ENCODE measurements around the gene SLC6A19. TPM values are rescaled to one million over a fixed set of nuclear protein-coding genes. Genes with fewer than 3 reads are reported as not detected.

SLC6A19 gene
- total RNA-seq, 1 donor from 2014 or later = not detected

- DNase-seq (ENCODE audit: low read depth, low spot score) = no peak
Observed at GRCh38 chr5:1165864-1166263, 35.5 kb upstream of the SLC6A19 start.

- no peak for DNase-seq (ENCODE audit: low read depth, low spot score)
Observed at GRCh38 chr5:1166370-1166769, 35.0 kb upstream of the SLC6A19 start.

DNA sequence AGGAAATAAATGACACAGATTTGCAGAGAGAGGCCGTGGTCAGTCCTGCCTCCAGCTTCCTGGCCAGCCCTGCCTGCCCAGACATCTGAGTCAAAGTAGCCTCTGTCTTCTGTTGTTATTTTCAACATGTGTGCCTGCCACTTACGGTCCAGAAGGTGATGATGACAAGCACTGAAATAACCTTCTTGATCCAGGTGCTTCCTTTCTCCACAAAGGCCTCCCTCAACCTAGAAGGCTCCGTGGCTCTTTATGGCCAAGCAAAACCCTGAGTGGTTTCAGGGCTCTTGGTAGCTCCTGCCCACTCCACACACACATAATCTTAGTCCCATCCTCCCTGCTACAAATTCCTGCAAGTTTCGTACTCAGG lies 34.1 kb upstream of the SLC6A19 start:
- DNase-seq (ENCODE audit: low read depth, low spot score) = no peak

- DNase-seq (ENCODE audit: low read depth, low spot score) = no peak
Observed at GRCh38 chr5:1167728-1168709, 33.4 kb upstream of the SLC6A19 start.

DNA sequence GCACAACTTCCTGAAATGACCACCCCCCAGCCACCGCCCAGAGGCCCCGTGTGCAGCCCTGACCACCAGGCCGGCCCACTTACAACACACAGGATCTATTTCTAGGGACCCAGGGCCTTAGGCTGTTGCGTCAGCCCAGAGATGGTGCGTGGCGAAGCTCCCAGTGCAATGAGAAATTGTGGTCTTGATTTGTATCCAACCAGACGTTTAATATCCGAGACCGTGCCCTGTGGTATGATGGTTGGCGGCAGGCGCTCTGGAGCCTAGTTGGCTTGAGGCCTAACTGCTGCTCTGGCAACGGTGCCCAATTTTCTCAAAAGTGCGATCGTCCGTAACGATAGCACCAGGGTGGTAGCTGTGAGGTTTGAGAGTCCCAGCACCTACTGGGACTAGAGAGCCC lies 32.6 kb upstream of the SLC6A19 start:
- DNase-seq (ENCODE audit: low read depth, low spot score) = no peak

DNA sequence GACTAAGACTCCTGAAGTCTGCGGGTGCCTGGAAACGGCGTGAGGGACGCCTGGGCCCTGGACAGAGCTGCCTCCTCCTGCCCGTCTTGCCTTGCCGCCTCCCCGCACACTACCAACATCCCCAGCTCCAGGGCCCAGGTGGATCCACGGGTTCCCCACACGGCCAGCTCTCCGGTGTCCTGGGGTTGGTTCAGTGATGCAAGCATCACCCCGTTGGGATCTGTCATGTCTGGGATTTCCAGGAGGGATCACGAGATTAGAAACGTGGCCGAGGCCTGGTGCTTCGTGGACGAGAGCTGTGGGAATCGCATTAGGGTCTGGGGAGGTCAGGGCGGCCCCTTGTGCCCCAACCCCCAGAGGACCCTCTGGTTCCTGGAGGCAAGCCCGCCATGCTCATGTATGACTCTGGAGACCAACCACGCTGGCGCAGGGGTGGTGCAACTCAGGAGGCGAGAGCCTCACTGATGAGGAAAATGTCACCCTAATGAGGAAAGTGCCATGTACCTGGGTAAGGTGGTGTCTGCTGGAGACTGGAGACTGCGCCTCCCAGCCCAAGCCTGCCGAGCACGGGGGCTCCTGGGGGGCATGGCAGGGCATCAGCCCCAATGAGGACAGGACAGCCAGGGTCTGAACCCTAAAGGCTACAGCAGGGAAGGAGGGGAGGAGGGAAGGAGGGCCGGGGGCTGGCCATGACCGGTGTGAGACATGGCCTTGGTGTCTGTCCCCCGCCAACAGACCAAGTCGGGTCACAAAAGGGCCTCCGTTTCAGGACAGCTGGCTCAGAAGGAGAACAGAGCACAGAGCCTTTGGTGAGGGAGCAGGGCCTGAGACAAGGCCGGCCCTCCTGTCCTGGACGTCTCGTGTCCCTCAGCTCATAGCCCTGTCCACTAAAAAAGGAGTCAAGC lies 31.9 kb upstream of the SLC6A19 start:
- DNase-seq (ENCODE audit: low read depth, low spot score) = no peak

DNA sequence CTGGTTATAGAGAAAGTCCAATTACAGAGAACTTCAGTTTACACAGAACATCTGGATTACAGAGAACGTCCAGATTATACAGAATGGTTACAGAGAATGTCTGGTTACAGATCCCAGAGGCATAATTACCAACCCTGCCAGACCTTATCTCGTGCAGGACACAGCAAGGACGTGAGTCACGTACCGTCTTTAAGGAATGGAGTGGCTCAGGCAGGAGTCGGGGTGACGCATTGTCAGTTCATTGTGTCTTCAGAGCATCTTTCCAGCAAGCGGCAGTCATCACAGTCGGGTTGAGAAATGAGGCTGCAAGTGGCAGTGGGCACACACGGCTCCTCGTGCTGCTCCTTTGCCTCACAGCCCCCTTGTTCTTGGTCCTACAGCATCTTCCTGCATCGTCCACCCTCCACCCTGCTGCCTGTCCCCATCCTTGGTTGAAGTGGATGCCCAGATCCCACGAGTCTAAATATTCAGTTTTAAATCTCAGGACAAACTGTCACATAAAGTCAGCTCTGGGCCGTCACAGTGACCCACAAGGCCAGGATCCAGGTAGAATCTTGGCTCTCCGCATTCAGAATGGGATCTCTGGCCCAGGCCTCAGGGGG lies 30.0 kb upstream of the SLC6A19 start:
- DNase-seq (ENCODE audit: low read depth, low spot score) = no peak

- DNase-seq (ENCODE audit: low read depth, low spot score) = no peak
Observed at GRCh38 chr5:1172007-1172581, 29.3 kb upstream of the SLC6A19 start.

DNA sequence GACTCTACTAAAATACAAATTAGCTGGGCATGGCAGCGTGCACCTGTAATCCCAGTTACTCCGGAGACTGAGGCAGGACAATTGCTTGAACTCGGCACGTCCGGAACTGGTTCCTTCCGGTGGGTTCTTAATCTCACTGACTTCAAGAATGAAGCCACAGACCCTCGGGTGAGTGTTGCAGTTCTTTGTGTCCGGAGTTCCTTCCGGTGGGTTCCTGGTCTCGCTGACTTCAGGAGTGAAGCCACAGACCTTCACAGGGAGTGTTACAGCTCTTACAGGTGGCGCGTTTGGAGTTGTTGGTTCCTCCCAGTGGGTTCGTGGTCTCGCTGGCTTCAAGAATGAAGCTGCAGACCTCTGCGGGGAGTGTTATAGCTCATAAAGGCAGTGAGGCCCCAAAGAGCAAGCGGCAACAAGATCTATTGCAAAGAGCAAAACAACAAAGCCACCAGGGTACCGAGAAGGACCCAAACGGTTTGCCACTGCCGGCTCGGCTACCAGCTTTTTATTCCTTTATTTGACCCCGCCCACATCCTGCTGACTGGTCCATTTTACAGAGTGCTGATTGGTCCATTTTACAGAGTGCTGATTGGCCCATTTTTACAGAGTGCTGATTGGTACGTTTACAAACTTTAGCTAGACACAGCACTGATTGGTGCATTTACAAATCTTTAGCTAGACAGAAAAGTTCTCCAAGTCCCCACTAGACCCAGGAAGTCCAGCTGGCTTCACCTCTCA lies 28.6 kb upstream of the SLC6A19 start:
- no peak for DNase-seq (ENCODE audit: low read depth, low spot score)

DNA sequence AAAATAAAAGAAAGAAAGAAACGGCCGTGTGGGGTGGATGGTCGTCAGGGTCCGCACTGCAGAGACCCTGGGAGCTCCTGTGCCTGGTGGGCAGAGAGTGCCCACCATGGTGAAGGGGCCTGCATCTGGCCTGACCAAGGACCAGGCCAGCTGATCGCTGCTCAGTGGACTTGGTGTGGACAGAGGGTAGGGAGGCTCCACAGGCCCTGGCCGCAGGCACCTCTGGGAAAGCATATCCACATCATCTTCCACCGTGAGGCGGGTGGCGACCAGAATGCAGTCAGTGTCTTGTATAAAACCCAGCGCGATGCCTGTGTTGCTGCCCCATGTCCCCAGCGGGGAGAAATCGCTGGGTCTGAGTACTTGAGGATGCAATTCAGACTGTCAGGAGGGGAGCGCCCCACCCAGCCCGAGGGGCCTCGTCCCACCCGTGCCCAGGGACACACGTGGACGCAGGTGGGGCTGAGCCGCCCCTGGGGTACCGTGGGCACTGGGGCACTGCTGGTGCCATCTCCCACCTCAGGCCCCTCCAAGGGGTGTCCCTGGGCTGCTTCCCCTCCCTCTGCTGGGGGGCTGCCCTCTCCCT lies 27.8 kb upstream of the SLC6A19 start:
- no peak for DNase-seq (ENCODE audit: low read depth, low spot score)

- no peak for DNase-seq (ENCODE audit: low read depth, low spot score)
Observed at GRCh38 chr5:1174122-1174936, 27.1 kb upstream of the SLC6A19 start.

DNA sequence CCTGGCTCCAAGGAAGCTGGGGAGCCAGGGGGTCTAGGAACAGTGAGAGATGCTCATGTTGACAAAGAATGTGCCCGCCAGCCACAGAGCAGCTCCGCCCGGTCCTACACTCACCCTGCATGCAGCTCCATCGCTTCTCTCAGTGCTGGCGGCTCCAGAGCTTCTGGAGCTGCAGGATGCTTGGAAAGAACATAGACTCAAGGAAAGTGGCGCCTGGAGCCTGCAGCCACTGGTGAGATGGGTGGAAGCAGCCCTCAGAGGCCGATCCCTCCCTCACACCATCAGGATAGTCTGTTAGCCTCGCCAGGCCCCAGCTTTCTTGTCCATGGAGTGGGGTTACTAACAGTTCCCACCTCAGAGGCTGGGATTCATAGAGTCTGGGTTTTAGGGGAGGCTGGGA lies 26.4 kb upstream of the SLC6A19 start:
- no peak for DNase-seq (ENCODE audit: low read depth, low spot score)

GRCh38 chr5:1175801-1176472 lies 25.5 kb upstream of the SLC6A19 start:
- no peak for DNase-seq (ENCODE audit: low read depth, low spot score)

DNA sequence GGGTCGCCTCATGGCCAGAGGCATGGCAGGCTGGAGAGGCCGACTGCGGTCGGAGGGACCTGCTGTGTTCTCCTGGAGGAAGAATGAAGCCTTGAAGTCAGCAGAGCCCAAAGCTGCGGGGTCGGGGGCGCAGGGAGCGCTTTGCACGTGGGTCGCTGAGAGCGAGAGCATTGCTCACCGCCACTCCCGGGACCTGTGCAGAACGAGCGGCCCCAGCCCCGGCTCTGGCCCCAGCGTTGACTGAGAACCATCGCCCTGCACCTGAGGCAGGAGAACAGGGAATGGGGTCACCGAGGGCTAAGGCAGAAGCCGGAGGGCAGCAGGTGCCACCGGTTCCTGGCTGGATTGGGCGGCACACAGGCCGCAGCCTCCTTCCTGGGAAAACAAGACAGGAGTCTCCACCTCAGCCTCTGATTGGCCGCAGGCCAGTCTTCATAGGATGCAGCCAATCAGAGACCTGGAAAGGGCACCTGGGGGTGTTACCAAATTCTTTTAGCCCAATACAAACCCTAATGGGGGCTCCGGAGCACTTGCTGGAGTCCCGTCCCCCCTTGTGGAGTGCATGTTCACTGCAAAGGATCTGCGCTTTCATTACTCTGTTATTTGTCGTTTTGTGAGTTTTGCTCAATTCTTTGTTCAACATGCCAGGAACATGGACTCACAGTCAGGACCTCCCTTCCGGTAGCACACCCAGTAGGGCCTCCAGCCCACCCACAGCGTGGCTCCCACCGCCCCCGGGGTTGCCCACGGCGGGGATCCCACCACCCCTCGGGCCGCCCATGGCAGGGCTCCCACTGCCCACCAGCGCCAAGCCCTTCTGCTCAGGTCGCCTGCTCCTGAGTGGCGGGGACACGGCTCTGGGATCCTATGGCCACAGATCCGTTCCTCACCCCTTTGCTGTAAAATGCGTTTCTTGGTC lies 24.7 kb upstream of the SLC6A19 start:
- no peak for DNase-seq (ENCODE audit: low read depth, low spot score)

GRCh38 chr5:1177826-1178528 lies 23.4 kb upstream of the SLC6A19 start:
- no peak for DNase-seq (ENCODE audit: low read depth, low spot score)

DNA sequence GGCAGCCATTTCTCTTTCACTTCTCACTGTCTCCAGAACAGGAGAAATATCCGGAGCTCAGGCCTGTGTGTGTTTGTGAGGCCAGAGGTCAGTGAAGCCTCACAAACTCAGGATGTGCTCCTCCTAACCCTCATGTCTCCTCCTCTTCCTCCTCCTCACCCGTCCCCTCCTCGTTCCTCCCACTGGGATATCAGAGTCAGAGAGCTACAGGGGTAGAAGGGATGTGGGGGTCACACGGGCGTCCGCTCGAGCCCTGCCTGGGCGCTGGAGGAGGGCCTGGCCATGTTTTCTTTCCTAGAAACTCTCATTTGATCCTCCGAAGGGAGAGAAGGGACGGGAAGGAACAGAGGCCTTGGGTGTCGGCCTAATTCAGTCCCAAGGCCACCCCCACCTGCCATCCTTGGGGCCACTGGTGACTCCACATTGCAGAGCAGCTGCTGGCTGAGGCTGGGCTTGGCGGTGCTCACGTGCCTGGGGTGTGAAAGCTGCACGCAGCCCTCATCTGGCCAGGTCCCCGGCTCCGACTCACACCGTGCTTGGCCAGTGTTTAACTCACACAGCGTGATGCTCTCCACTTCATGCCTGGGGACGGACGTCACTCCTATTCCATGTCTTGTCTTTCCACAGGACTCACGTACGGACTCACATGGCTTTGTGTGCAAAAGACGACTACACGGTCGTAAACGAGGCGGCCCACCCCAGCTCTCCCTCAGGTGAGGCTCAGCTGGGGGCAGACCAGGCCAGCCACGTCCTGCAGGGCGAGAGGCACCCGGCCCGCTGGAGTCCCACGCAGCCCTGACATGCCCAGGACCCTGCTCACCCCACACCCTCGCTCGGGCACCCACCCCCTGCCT lies 22.6 kb upstream of the SLC6A19 start:
- no peak for DNase-seq (ENCODE audit: low read depth, low spot score)
